ENCODE data around the gene EML1. TPM values are rescaled to one million over a fixed set of nuclear protein-coding genes. Genes with fewer than 3 reads are reported as not detected.

Gene EML1
- total RNA-seq, 1 donor from 2014 or later, result 34.5 TPM

GRCh38 chr14:99938896-99939295, 145.7 kb downstream of the EML1 start:
- Histone ChIP-seq H3K36me3 (peaks cover 68% of the 10 kb centered on the region), H3K27ac (no peak overlapping the region), H3K4me3 (no peak overlapping the region), H3K4me1 (no peaks in the 10 kb centered on the region), H3K9me3 (no peaks in the 10 kb centered on the region), H3K27me3 (ENCODE audit: low read depth) (no peaks in the 10 kb centered on the region)
- no peak for DNase-seq
- ATAC-seq, result no peak
- intact Hi-C loops (cut with DNase I), result no loop called here
- TF ChIP-seq CTCF (IDR thresholded peaks at IDR 0.05), result no peak

GRCh38 chr14:99939421-99939820, 146.2 kb downstream of the EML1 start:
- intact Hi-C loops (cut with DNase I), result no loop called here
- Histone ChIP-seq H3K36me3 (peaks cover 68% of the 10 kb centered on the region), H3K9me3 (no peaks in the 10 kb centered on the region)

GRCh38 chr14:99940064-99940463, 146.9 kb downstream of the EML1 start:
- Histone ChIP-seq H3K9me3 (no peaks in the 10 kb centered on the region), H3K4me3 (no peak overlapping the region), H3K4me1 (no peaks in the 10 kb centered on the region), H3K27ac (no peak overlapping the region), H3K36me3 (peaks cover 68% of the 10 kb centered on the region), H3K27me3 (ENCODE audit: low read depth) (no peaks in the 10 kb centered on the region)
- TF ChIP-seq CTCF (IDR thresholded peaks at IDR 0.05), result no peak
- intact Hi-C loops (cut with DNase I), result no loop called here
- ATAC-seq (no peak), DNase-seq (no peak)

More at GRCh38 chr14:99939421-99939820, 146.2 kb downstream of the EML1 start:
- TF ChIP-seq CTCF (IDR thresholded peaks at IDR 0.05), result no peak
- Histone ChIP-seq H3K4me1 (no peaks in the 10 kb centered on the region), H3K4me3 (no peak overlapping the region), H3K27ac (no peak overlapping the region), H3K27me3 (ENCODE audit: low read depth) (no peaks in the 10 kb centered on the region)
- DNase-seq, result no peak
- no peak for ATAC-seq

- DNase-seq, result no peak
- TF ChIP-seq CTCF (IDR thresholded peaks at IDR 0.05), result no peak
- H3K4me1 ChIP-seq, result peaks cover 2% of the 10 kb centered on the region
- peaks cover 59% of the 10 kb centered on the region for H3K36me3 ChIP-seq
- no peaks in the 10 kb centered on the region for H3K27me3 ChIP-seq (ENCODE audit: low read depth)
- H3K9me3 ChIP-seq, result no peaks in the 10 kb centered on the region
- intact Hi-C loops (cut with DNase I), result no loop called here
- H3K4me3 ChIP-seq, result no peak overlapping the region
- H3K27ac ChIP-seq, result no peak overlapping the region
- ATAC-seq, result no peak
These were observed 148.0 kb downstream of the EML1 start for GRCh38 chr14:99941211-99941610.

GRCh38 chr14:99943620-99944019, 150.4 kb downstream of the EML1 start:
- Histone ChIP-seq H3K27ac (no peak overlapping the region), H3K27me3 (ENCODE audit: low read depth) (no peaks in the 10 kb centered on the region), H3K36me3 (peaks cover 39% of the 10 kb centered on the region), H3K4me1 (peaks cover 22% of the 10 kb centered on the region), H3K9me3 (no peaks in the 10 kb centered on the region), H3K4me3 (no peak overlapping the region)
- intact Hi-C loops (cut with DNase I), result no loop called here
- DNase-seq, result no peak
- no peak for TF ChIP-seq CTCF (IDR thresholded peaks at IDR 0.05)
- ATAC-seq, result no peak

- DNase-seq (no peak), ATAC-seq (no peak)
- Histone ChIP-seq H3K9me3 (no peaks in the 10 kb centered on the region), H3K4me3 (no peak overlapping the region), H3K4me1 (peaks cover 22% of the 10 kb centered on the region), H3K27me3 (ENCODE audit: low read depth) (no peaks in the 10 kb centered on the region), H3K27ac (no peak overlapping the region), H3K36me3 (peaks cover 34% of the 10 kb centered on the region)
- TF ChIP-seq CTCF (IDR thresholded peaks at IDR 0.05), result no peak
- intact Hi-C loops (cut with DNase I), result no loop called here
These were observed 151.0 kb downstream of the EML1 start for GRCh38 chr14:99944241-99944651.
